Mesendoderm (in vitro differentiated cells): Measurements from ENCODE around the gene ZMIZ2.

ENCODE experiments used
- DNase-seq: peaks from one replicate; pipeline ENCODE4 v3.0.0; 2013
- H2AK5ac ChIP-seq: 2 replicates; pipeline ENCODE4 v1.6.1; 2013; ENCODE audit warnings: low read length, inconsistent platforms
- H2BK120ac ChIP-seq: 2 replicates; pipeline ENCODE4 v1.6.1; 2013; ENCODE audit warnings: low read depth, mild to moderate bottlenecking, low read length, moderate library complexity, mixed read lengths
- H2BK15ac ChIP-seq: replicated peaks from 2 replicates; pipeline ENCODE4 v1.6.1; 2013; ENCODE audit warnings: low read depth, mild to moderate bottlenecking, moderate library complexity
- H2BK5ac ChIP-seq: 2 replicates; pipeline ENCODE4 v1.6.1; 2013; ENCODE audit warnings: low read length, inconsistent platforms
- H3K18ac ChIP-seq: 2 replicates; pipeline ENCODE4 v1.6.1; 2013; ENCODE audit warnings: mild to moderate bottlenecking, low read length, mixed read lengths
- H3K23ac ChIP-seq: one replicate; pipeline ENCODE4 v1.6.1; 2013; ENCODE audit warnings: low read length
- H3K27ac ChIP-seq: 2 replicates; pipeline ENCODE4 v1.5.1; 2013; ENCODE audit warnings: low read depth, mild to moderate bottlenecking, inconsistent platforms, low read length, moderate library complexity
- H3K27me3 ChIP-seq: 2 replicates; pipeline ENCODE4 v1.6.1; 2013; ENCODE audit warnings: low read length, control low read depth, mild to moderate bottlenecking, inconsistent platforms; ENCODE audit not compliant: insufficient read depth, poor library complexity
- H3K36me3 ChIP-seq: 2 replicates; pipeline ENCODE4 v1.6.1; 2013; ENCODE audit warnings: low read length, inconsistent platforms; ENCODE audit not compliant: control insufficient read depth, insufficient read depth
- H3K4ac ChIP-seq: one replicate; pipeline ENCODE4 v1.6.1; 2013; ENCODE audit warnings: low read depth, mild to moderate bottlenecking, low read length, moderate library complexity
- H3K4me1 ChIP-seq: 2 replicates; pipeline ENCODE4 v1.6.1; 2013; ENCODE audit warnings: low read depth, low read length, inconsistent platforms; ENCODE audit not compliant: control insufficient read depth
- H3K4me2 ChIP-seq: 2 replicates; pipeline ENCODE4 v1.6.1; 2013; ENCODE audit warnings: low read length
- H3K4me3 ChIP-seq: 2 replicates; pipeline ENCODE4 v1.5.1; 2013; ENCODE audit warnings: mild to moderate bottlenecking, low read length
- H3K56ac ChIP-seq: one replicate; pipeline ENCODE4 v1.6.1; 2013; ENCODE audit warnings: low read length
- H3K79me1 ChIP-seq: 2 replicates; pipeline ENCODE4 v1.6.1; 2013; ENCODE audit warnings: low read length, inconsistent platforms
- H3K79me2 ChIP-seq: 2 replicates; pipeline ENCODE4 v1.6.1; 2013; ENCODE audit warnings: mild to moderate bottlenecking, low read length; ENCODE audit not compliant: control insufficient read depth, insufficient read depth
- H3K9ac ChIP-seq: 2 replicates; pipeline ENCODE4 v1.6.1; 2013; ENCODE audit warnings: low read length, inconsistent platforms
- H4K5ac ChIP-seq: one replicate; pipeline ENCODE4 v1.6.1; 2013; ENCODE audit warnings: low read length
- H4K8ac ChIP-seq: one replicate; pipeline ENCODE4 v1.6.1; 2013; ENCODE audit warnings: low read depth, mild to moderate bottlenecking, control low read depth, low read length, moderate library complexity
- WGBS: extraction: QIAGEN DNeasy Blood & Tissue Kit; methylation state at CpG from one replicate; pipeline ENCODE4 v1.1.7; 2013; ENCODE audit warnings: low lambda C conversion rate, missing lambda C conversion rate; ENCODE audit not compliant: insufficient coverage; ENCODE audit errors: extremely low coverage; 5-methylcytosine and 5-hydroxymethylcytosine counted together

ZMIZ2 gene

GRCh38 chr7:44787041-44787440, 38.4 kb downstream of the ZMIZ2 start:
- Histone ChIP-seq H3K56ac (no peak overlapping the region), H3K27me3 (no peaks in the 10 kb centered on the region), H2BK5ac (no peak overlapping the region), H3K4me2 (no peak overlapping the region), H3K79me1 (no peaks in the 10 kb centered on the region), H3K23ac (no peak overlapping the region), H3K18ac (no peak overlapping the region), H3K9ac (no peak overlapping the region), H3K79me2 (no peaks in the 10 kb centered on the region), H3K4me1 (no peaks in the 10 kb centered on the region), H2BK15ac (no peak overlapping the region), H3K4me3 (no peak overlapping the region), H3K4ac (no peak overlapping the region), H2BK120ac (no peak overlapping the region), H4K8ac (no peak overlapping the region), H2AK5ac (no peak overlapping the region), H3K36me3 (no peaks in the 10 kb centered on the region), H4K5ac (no peak overlapping the region), H3K27ac (no peak overlapping the region)
- no CpG with 5 or more reads among the region's 4 CpGs for WGBS
- DNase-seq = no peak

GRCh38 chr7:44787762-44788161, 39.1 kb downstream of the ZMIZ2 start:
- Histone ChIP-seq H4K5ac (no peak overlapping the region), H3K79me1 (no peaks in the 10 kb centered on the region), H3K23ac (no peak overlapping the region), H3K4ac (no peak overlapping the region), H2BK15ac (no peak overlapping the region), H4K8ac (no peak overlapping the region), H3K79me2 (no peaks in the 10 kb centered on the region), H3K56ac (no peak overlapping the region), H3K36me3 (no peaks in the 10 kb centered on the region), H3K9ac (no peak overlapping the region), H2BK5ac (no peak overlapping the region), H3K27ac (no peak overlapping the region), H3K27me3 (no peaks in the 10 kb centered on the region), H3K4me2 (no peak overlapping the region), H3K18ac (no peak overlapping the region), H2AK5ac (no peak overlapping the region), H3K4me1 (no peaks in the 10 kb centered on the region), H2BK120ac (no peak overlapping the region), H3K4me3 (no peak overlapping the region)
- WGBS = no CpG with 5 or more reads among the region's 3 CpGs
- DNase-seq = no peak

- H3K4me3 ChIP-seq = no peak overlapping the region
- H3K36me3 ChIP-seq = no peaks in the 10 kb centered on the region
- no peak overlapping the region for H3K23ac ChIP-seq
- H3K27me3 ChIP-seq = no peaks in the 10 kb centered on the region
- H2BK120ac ChIP-seq = no peak overlapping the region
- no peak overlapping the region for H3K4me2 ChIP-seq
- no peak overlapping the region for H2AK5ac ChIP-seq
- H3K27ac ChIP-seq = no peak overlapping the region
- H3K56ac ChIP-seq = no peak overlapping the region
- H3K79me1 ChIP-seq = no peaks in the 10 kb centered on the region
- H4K5ac ChIP-seq = no peak overlapping the region
- H4K8ac ChIP-seq = no peak overlapping the region
- no peak overlapping the region for H2BK15ac ChIP-seq
- WGBS = no CpG with 5 or more reads among the region's 5 CpGs
- no peak overlapping the region for H3K4ac ChIP-seq
- H3K79me2 ChIP-seq = no peaks in the 10 kb centered on the region
- DNase-seq = no peak
- H3K9ac ChIP-seq = no peak overlapping the region
- H3K4me1 ChIP-seq = no peaks in the 10 kb centered on the region
- H3K18ac ChIP-seq = no peak overlapping the region
- H2BK5ac ChIP-seq = no peak overlapping the region
Observed at GRCh38 chr7:44789990-44790389, 41.3 kb downstream of the ZMIZ2 start.

- Histone ChIP-seq H3K4ac (no peak overlapping the region), H3K4me2 (no peak overlapping the region), H2BK120ac (no peak overlapping the region), H3K56ac (no peak overlapping the region), H3K36me3 (no peaks in the 10 kb centered on the region), H2BK15ac (no peak overlapping the region), H3K27ac (no peak overlapping the region), H3K4me3 (no peak overlapping the region), H4K5ac (no peak overlapping the region), H2AK5ac (no peak overlapping the region), H3K9ac (no peak overlapping the region), H4K8ac (no peak overlapping the region), H2BK5ac (no peak overlapping the region), H3K79me2 (no peaks in the 10 kb centered on the region), H3K18ac (no peak overlapping the region), H3K79me1 (no peaks in the 10 kb centered on the region), H3K23ac (no peak overlapping the region), H3K4me1 (no peaks in the 10 kb centered on the region), H3K27me3 (no peaks in the 10 kb centered on the region)
- no peak for DNase-seq
- no CpG with 5 or more reads among the region's 8 CpGs for WGBS
Observed at GRCh38 chr7:44791278-44792219, 42.9 kb downstream of the ZMIZ2 start.

GRCh38 chr7:44793919-44794318, 45.3 kb downstream of the ZMIZ2 start:
- Histone ChIP-seq H2BK120ac (no peak overlapping the region), H3K23ac (no peak overlapping the region), H3K4ac (no peak overlapping the region), H3K4me1 (peaks cover 3% of the 10 kb centered on the region), H3K36me3 (peaks cover 4% of the 10 kb centered on the region), H3K27me3 (no peaks in the 10 kb centered on the region), H3K79me1 (no peaks in the 10 kb centered on the region), H4K8ac (no peak overlapping the region), H2BK15ac (no peak overlapping the region), H3K27ac (no peak overlapping the region), H4K5ac (no peak overlapping the region), H3K18ac (no peak overlapping the region), H3K4me3 (no peak overlapping the region), H3K79me2 (peaks cover 23% of the 10 kb centered on the region), H2BK5ac (no peak overlapping the region), H3K56ac (no peak overlapping the region), H3K4me2 (no peak overlapping the region), H3K9ac (no peak overlapping the region), H2AK5ac (no peak overlapping the region)
- DNase-seq = peak; percentile 36
- no CpG with 5 or more reads among the region's 5 CpGs for WGBS
